SK-N-MC (cell line): ENCODE data around the gene THOC3.
"Not testable (repeated sequence)": the region's sequence is repeated elsewhere in the genome, so short reads cannot be mapped to it uniquely, and the experiment has no call there.

Experiments
- EZH2 ChIP-seq: fragments of 200-600 bp; sonication (generic); IDR thresholded peaks from one replicate; pipeline ENCODE4 v1.6.1; 2017; ENCODE audit warnings: antibody characterized with exemption
- FOXP2 ChIP-seq: optimal IDR thresholded peaks from 2 replicates; pipeline ENCODE3; 2011; ENCODE audit warnings: mild to moderate bottlenecking, moderate library complexity; ENCODE audit not compliant: insufficient read depth; ENCODE audit errors: extremely low read length, control extremely low read depth
- POLR2AphosphoS5 ChIP-seq: IDR thresholded peaks from 2 replicates; pipeline ENCODE4 v1.6.1; 2012; ENCODE audit warnings: mild to moderate bottlenecking, low read depth, low read length, borderline replicate concordance

- not testable (repeated sequence) for TF ChIP-seq POLR2AphosphoS5, EZH2, FOXP2
Observed at GRCh38 chr5:175915066-175916037, 52.8 kb downstream of the THOC3 start.
